K562 (cell line): ENCODE results near the gene METTL6. TPM values are rescaled to one million over a fixed set of nuclear protein-coding genes. Genes with fewer than 3 reads are reported as not detected.
A peak's percentile ranks its signal among the peaks of the same experiment; 100 is the strongest.

ENCODE experiments used
- AFF4 ChIP-seq: sonication (generic); formaldehyde crosslinking; IDR thresholded peaks from 2 replicates; pipeline ENCODE4 v1.8.0; 2023; ENCODE audit warnings: mild to moderate bottlenecking, missing genetic modification reagents
- ATF3 ChIP-seq, 2 experiments: fragments of 450-650 bp in 1 of 2; sonication (generic) in 1 of 2; formaldehyde crosslinking in 1 of 2; IDR thresholded peaks in 1 of 2; conservative IDR thresholded peaks in 1 of 2; 2 replicates each; pipeline versions ENCODE4 v1.6.1 to v1.8.1; 2016 to 2023; ENCODE audit warnings: mild to moderate bottlenecking in 2 of 2, moderate library complexity in 2 of 2, inconsistent platforms in 1 of 2, missing genetic modification reagents in 1 of 2
- BMI1 ChIP-seq: fragments of 150-350 bp; IDR thresholded peaks from 2 replicates; pipeline ENCODE4 v1.6.1; 2014; ENCODE audit warnings: low read length
- CBX3 ChIP-seq, 2 experiments: IDR thresholded peaks; 1 replicate in 1 of 2; 2 replicates in 1 of 2; pipeline ENCODE4 v1.6.1; 2012; ENCODE audit warnings: inconsistent platforms in 2 of 2, low read length in 2 of 2, borderline replicate concordance in 1 of 2, control low read depth in 1 of 2
- CTCF ChIP-seq, 3 experiments: IDR thresholded peaks in 2 of 3; conservative IDR thresholded peaks in 1 of 3; 2 replicates each; pipeline ENCODE4 v1.5.1; 2011 to 2012; ENCODE audit warnings: low read length in 3 of 3, mild to moderate bottlenecking in 3 of 3, control low read depth in 2 of 3, improper control_type of control experiment in 1 of 3, inconsistent platforms in 1 of 3, low read depth in 1 of 3, mixed read lengths in 1 of 3, moderate library complexity in 1 of 3; ENCODE audit not compliant: insufficient read depth in 2 of 3
- EHMT2 ChIP-seq: fragments of 450-650 bp; IDR thresholded peaks from 2 replicates; pipeline ENCODE4 v1.6.1; 2018; ENCODE audit warnings: antibody characterized with exemption
- ETV6 ChIP-seq, 3 experiments: fragments of 150-350 bp in 1 of 3; sonication (generic) in 1 of 3; formaldehyde crosslinking in 1 of 3; IDR thresholded peaks; 2 replicates each; pipeline versions ENCODE4 v1.6.1 to v1.8.0; 2014 to 2022; ENCODE audit warnings: borderline replicate concordance in 2 of 3, low read depth in 2 of 3, antibody characterized with exemption in 1 of 3, low read length in 1 of 3, mild to moderate bottlenecking in 1 of 3, missing genetic modification reagents in 1 of 3
- FOXJ2 ChIP-seq: fragments of 200-800 bp; sonication (Bioruptor generic); IDR thresholded peaks from 2 replicates; pipeline ENCODE4 v1.6.1; 2016; ENCODE audit warnings: missing genetic modification characterization, missing compliant biosample characterization
- GTF2F1 ChIP-seq: IDR thresholded peaks from 2 replicates; pipeline ENCODE4 v1.6.1; 2011; ENCODE audit warnings: low read depth, low read length, improper control_type of control experiment
- HDAC6 ChIP-seq: IDR thresholded peaks from 2 replicates; pipeline ENCODE4 v1.6.1; 2012; ENCODE audit warnings: low read depth, mild to moderate bottlenecking, control low read depth, inconsistent platforms, low read length, moderate library complexity
- KLF1 ChIP-seq: fragments of 450-650 bp; IDR thresholded peaks from 2 replicates; pipeline ENCODE4 v1.6.1; 2016; ENCODE audit warnings: missing genetic modification characterization, missing compliant biosample characterization
- MTA2 ChIP-seq: fragments of 450-650 bp; IDR thresholded peaks from 2 replicates; pipeline ENCODE4 v1.6.1; 2016; ENCODE audit warnings: low read depth
- NCOA2 ChIP-seq, 2 experiments: fragments of 450-650 bp; IDR thresholded peaks; 2 replicates each; pipeline ENCODE4 v1.6.1; 2018; ENCODE audit warnings: mild to moderate bottlenecking in 2 of 2, moderate library complexity in 1 of 2; ENCODE audit not compliant: partially characterized antibody in 2 of 2
- NFATC3 ChIP-seq: fragments of 450-650 bp; IDR thresholded peaks from 2 replicates; pipeline ENCODE4 v1.6.1; 2017; ENCODE audit warnings: mild to moderate bottlenecking
- PATZ1 ChIP-seq: fragments of 250-450 bp; sonication (Bioruptor Pico); IDR thresholded peaks from 2 replicates; pipeline ENCODE4 v1.5.0; 2020; ENCODE audit warnings: mild to moderate bottlenecking, borderline replicate concordance
- TOE1 ChIP-seq, 2 experiments: fragments of 450-650 bp in 1 of 2; sonication (generic) in 1 of 2; formaldehyde crosslinking in 1 of 2; IDR thresholded peaks; 2 replicates each; pipeline versions ENCODE4 v1.7.1 to v1.8.0; 2016 to 2022; ENCODE audit warnings: borderline replicate concordance in 2 of 2, mild to moderate bottlenecking in 2 of 2, antibody characterized with exemption in 1 of 2, inconsistent platforms in 1 of 2, low read depth in 1 of 2, missing genetic modification reagents in 1 of 2, moderate library complexity in 1 of 2
- polyA plus RNA-seq, 8 experiments: library from polyadenylated mRNA; depleted of rRNA in 4 of 8; stranded (reverse) in 5 of 8; unstranded in 3 of 8; fragments of >200 nt; fragmentation: Nextera tagmentation in 2 of 8; fragmentation: Illumina TruSeq in 1 of 8; extraction: Ambion mirVana in 2 of 8; extraction: Trizol in 1 of 8; gene quantifications; 2 replicates each; pipeline versions ENCODE4 v1.2.1 to v1.2.3, GENCODE V29; 2011 to 2014; ENCODE audit warnings: inconsistent platforms in 1 of 8, missing spikeins in 1 of 8
- total RNA-seq, 7 experiments: library from RNA; depleted of rRNA in 6 of 7; stranded (reverse); fragments of >200 nt in 6 of 7; fragmentation: Illumina TruSeq in 2 of 7; extraction: Trizol in 2 of 7; gene quantifications; 2 replicates each; pipeline versions ENCODE4 v1.2.1 to v1.2.3, GENCODE V29; 2011 to 2021; ENCODE audit warnings: low replicate concordance in 1 of 7

The METTL6 gene
- total and polyA plus RNA-seq, 9 of the 15 experiments (the other 6 are each of a cell fraction or from before 2014, with no cell fraction given) = 18.8 to 61.5 (median 33.9) TPM

- TF ChIP-seq ETV6 (IDR thresholded peaks at IDR 0.05; ENCODE audit: borderline replicate concordance in 1 of 2, low read depth in 2 of 2, low read length in 1 of 2) = no peak
- TF ChIP-seq ETV6 (CRISPR knock-in tag; IDR thresholded peaks at IDR 0.05; ENCODE audit: borderline replicate concordance) = no peak
- TF ChIP-seq TOE1 (IDR thresholded peaks at IDR 0.05; ENCODE audit: borderline replicate concordance) = no peak
- TF ChIP-seq TOE1 (CRISPR knock-in tag; IDR thresholded peaks at IDR 0.05; ENCODE audit: borderline replicate concordance, low read depth) = no peak
- 0 out of 2 replicates have a peak, but pooled peaks have one; percentile 57 for TF ChIP-seq GTF2F1
- no peak for TF ChIP-seq NCOA2 (IDR thresholded peaks at IDR 0.05; ENCODE audit: partially characterized antibody in 2 of 2)
- TF ChIP-seq FOXJ2 (tag) = peak; percentile 99
- TF ChIP-seq CTCF (IDR thresholded peaks at IDR 0.05 in 2 of 3, conservative IDR thresholded peaks at IDR 0.05 in 1 of 3; ENCODE audit: insufficient read depth in 2 of 3, low read depth in 1 of 3, low read length in 3 of 3) = peak; percentile 91 to 99 (median 97)
- TF ChIP-seq AFF4 (CRISPR knock-in tag) = no peak; the same call in 1 of the 2 replicates
- peak; percentile 58; the same call in 1 of the 2 replicates for TF ChIP-seq ATF3 (IDR thresholded peaks at IDR 0.05)
- TF ChIP-seq ATF3 (CRISPR knock-in tag; conservative IDR thresholded peaks at IDR 0.05) = peak; percentile 61; the same call in 1 of the 2 replicates
- no peak for TF ChIP-seq KLF1 (tag)
- peak in 1 of 2 experiments; percentile 47; a peak in 2 of 3 replicates for TF ChIP-seq CBX3 (IDR thresholded peaks at IDR 0.05; ENCODE audit: borderline replicate concordance in 1 of 2, low read length in 2 of 2)
- no peak for TF ChIP-seq HDAC6
- TF ChIP-seq NFATC3 = peak; percentile 99
- TF ChIP-seq PATZ1 (CRISPR knock-in tag) = no peak
- TF ChIP-seq BMI1 = peak; percentile 100
- peak; percentile 93 for TF ChIP-seq MTA2
- peak; percentile 70; the same call in 1 of the 2 replicates for TF ChIP-seq EHMT2
These were observed 49.2 kb downstream of the METTL6 start (continued) for GRCh38 chr3:15377961-15378791.
